BLaER1 treated with 17β-estradiol and CSF1 and Interleukin-3, amounts not matched to agents 10 nM and 100 nM (cell line): Measurements from ENCODE around the gene RFX8.

Source experiments
- H3K27ac ChIP-seq, 11 experiments: shearing (Covaris generic); formaldehyde crosslinking; 2 replicates each; pipeline ENCODE4 v1.8.1; 2022
- H3K27me3 ChIP-seq, 11 experiments: shearing (Covaris generic); formaldehyde crosslinking; 2 replicates each; pipeline ENCODE4 v1.8.1; 2022
- H3K36me3 ChIP-seq, 11 experiments: shearing (Covaris generic); formaldehyde crosslinking; 2 replicates each; pipeline ENCODE4 v1.8.1; 2022
- H3K4me1 ChIP-seq, 10 experiments: shearing (Covaris generic); formaldehyde crosslinking; 2 replicates each; pipeline ENCODE4 v1.8.1; 2022
- H3K4me2 ChIP-seq, 11 experiments: shearing (Covaris generic); formaldehyde crosslinking; 2 replicates each; pipeline ENCODE4 v1.8.1; 2022
- H3K4me3 ChIP-seq, 10 experiments: shearing (Covaris generic); formaldehyde crosslinking; 2 replicates each; pipeline ENCODE4 v1.8.1; 2022
- H3K9ac ChIP-seq, 11 experiments: shearing (Covaris generic); formaldehyde crosslinking; 2 replicates each; pipeline ENCODE4 v1.8.1; 2022
- H3K9me3 ChIP-seq, 11 experiments: shearing (Covaris generic); formaldehyde crosslinking; replicated peaks in 1 of 11; 2 replicates each; pipeline ENCODE4 v1.8.1; 2022
- H4K20me1 ChIP-seq, 11 experiments: shearing (Covaris generic); formaldehyde crosslinking; 2 replicates each; pipeline ENCODE4 v1.8.1; 2022
- Cebpa-rat ChIP-seq, 11 experiments: shearing (Covaris generic); IDR thresholded peaks; 2 replicates each; pipeline ENCODE4 v1.8.1; 2022

Gene RFX8

DNA sequence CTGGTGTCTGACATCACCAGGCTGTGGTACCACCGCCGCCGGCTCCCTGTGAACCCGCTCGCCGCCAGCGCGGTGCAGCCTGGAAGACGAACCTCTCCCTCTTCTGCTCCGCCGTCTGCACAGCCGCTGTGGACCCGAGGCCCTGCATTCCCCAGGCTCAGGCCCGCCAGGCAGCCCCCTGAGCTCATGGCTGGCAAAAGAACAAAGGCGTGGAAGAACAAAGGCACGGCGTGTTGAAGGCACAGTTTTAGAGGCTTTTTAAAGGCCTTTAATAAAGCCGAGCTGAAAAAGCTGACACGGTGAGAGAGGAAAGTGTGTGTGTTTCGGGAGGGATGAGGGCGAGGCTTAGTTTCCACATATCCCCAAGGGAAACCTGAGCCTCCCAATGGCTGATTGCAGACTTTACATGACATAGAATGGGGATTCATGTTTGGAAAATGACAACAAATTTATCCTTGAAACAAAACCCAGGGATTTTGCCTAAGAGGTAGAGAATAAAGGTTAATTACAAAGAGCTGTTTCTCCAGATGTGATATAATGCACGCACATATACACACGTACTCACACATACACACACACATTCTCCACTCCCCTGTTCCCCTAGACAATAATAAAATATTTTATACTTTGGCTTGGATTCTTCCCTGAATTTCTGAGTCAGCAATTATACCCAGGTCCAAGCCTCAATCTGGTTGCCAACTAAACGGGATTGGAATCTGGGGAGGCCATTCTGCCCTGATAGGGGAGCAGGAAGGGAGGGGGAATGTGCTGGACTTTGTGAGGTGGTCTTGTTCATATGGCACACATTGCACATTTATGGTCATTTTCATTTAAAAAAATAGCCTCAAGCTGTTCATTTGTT lies 39.7 kb downstream of the RFX8 start:
- TF ChIP-seq Cebpa-rat (IDR thresholded peaks at IDR 0.05): no peak
- peak overlapping the region; percentile 63 to 97 (median 81) for H3K4me2 ChIP-seq

DNA sequence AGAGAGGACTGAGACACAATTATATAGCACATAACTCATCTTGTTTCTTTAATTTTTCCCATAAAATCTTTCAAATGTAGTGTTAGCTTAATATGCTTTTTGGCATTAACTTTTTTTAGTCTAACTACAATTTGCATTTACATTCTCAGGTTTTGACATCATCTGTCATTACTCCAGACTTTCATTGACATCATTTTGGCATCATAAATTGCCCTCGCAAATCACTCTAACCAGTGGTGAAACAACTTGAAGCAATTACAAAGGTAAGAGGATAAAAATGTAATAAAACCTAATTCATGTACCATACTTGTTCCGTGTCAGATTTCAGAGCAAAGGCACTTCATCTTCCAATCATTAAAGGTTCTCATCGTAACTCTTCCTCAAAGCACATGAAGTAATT lies 41.4 kb downstream of the RFX8 start:
- no peak overlapping the region for H3K9ac ChIP-seq
- TF ChIP-seq Cebpa-rat (IDR thresholded peaks at IDR 0.05): no peak
- peaks cover 0 to 35% (median 9%) of the 10 kb centered on the region in 11 experiments; a peak in 10 of 22 replicates for H4K20me1 ChIP-seq
- peaks cover 0 to 36% (median 8%) of the 10 kb centered on the region in 11 experiments; a peak in 11 of 22 replicates for H3K27me3 ChIP-seq
- peaks cover 14 to 23% (median 17%) of the 10 kb centered on the region in 10 experiments for H3K4me1 ChIP-seq
- H3K4me2 ChIP-seq: no peak overlapping the region
- H3K9me3 ChIP-seq: no peaks in the 10 kb centered on the region
- no peak overlapping the region for H3K4me3 ChIP-seq
- H3K27ac ChIP-seq: no peak overlapping the region
- H3K36me3 ChIP-seq: peaks cover 0 to 31% (median 0%) of the 10 kb centered on the region in 11 experiments; a peak in 6 of 22 replicates

More for the DNA sequence above, 39.7 kb downstream of the RFX8 start:
- Histone ChIP-seq H3K9ac (peak overlapping the region in 9 of 11 experiments; percentile 1 to 61 (median 28); a peak in 15 of 22 replicates), H3K4me1 (peaks cover 14 to 23% (median 17%) of the 10 kb centered on the region in 10 experiments), H3K27me3 (peaks cover 0 to 36% (median 8%) of the 10 kb centered on the region in 11 experiments; a peak in 11 of 22 replicates), H3K9me3 (no peaks in the 10 kb centered on the region), H3K36me3 (peaks cover 0 to 20% (median 0%) of the 10 kb centered on the region in 11 experiments; a peak in 6 of 22 replicates), H3K4me3 (peak overlapping the region in 8 of 10 experiments; percentile 2 to 34 (median 26); a peak in 8 of 20 replicates), H4K20me1 (peaks cover 0 to 35% (median 9%) of the 10 kb centered on the region in 11 experiments; a peak in 10 of 22 replicates), H3K27ac (peak overlapping the region in 5 of 11 experiments; percentile 0 to 35 (median 15); a peak in 5 of 22 replicates)

DNA sequence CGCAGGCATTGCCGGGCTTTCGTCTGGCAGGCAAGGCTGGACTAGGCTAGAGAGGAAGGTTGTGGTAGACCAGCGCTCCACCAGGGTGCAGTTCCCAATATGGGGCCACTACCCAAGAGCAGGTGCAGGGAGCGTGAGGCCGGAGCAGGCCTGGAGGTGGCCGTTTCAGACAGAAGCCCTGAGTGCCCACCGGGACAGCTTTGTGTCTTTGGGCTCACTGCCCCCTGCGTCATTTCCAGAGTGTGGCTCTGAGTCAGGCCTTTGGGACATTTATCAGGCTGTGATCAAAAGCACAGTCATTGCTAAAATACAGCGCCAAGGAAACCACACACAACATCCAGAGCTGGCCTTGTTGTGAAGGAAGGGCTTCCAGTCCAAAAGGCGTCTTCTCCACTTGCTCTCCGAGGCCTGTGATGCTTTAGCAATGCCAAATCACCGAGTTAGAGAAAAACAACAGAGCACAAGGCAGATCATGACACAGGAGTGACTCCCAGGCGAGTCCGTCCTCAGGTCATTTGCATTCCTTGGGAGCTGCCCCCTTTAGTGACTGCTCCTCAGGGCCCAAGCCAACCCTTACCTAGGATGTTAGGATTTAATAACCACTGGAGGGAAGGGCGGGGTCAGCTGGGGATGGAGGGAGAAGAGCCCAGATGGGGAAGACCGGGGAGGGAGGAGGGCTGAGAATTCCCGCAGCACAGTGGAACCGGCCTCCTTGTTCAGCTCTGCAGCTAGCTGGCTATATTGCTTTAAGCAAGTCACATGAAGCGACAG lies 42.3 kb downstream of the RFX8 start:
- peaks cover 0 to 36% (median 8%) of the 10 kb centered on the region in 11 experiments; a peak in 11 of 22 replicates for H3K27me3 ChIP-seq
- peaks cover 14 to 23% (median 17%) of the 10 kb centered on the region in 10 experiments for H3K4me1 ChIP-seq
- H4K20me1 ChIP-seq: peaks cover 0 to 35% (median 9%) of the 10 kb centered on the region in 11 experiments; a peak in 10 of 22 replicates
- H3K9me3 ChIP-seq: no peaks in the 10 kb centered on the region
- H3K27ac ChIP-seq: no peak overlapping the region
- H3K4me2 ChIP-seq: peak overlapping the region in 3 of 11 experiments; percentile 14 to 18 (median 15); a peak in 5 of 22 replicates
- H3K4me3 ChIP-seq: no peak overlapping the region
- no peak overlapping the region for H3K9ac ChIP-seq
- H3K36me3 ChIP-seq: peaks cover 0 to 39% (median 0%) of the 10 kb centered on the region in 11 experiments; a peak in 6 of 22 replicates
- no peak for TF ChIP-seq Cebpa-rat (IDR thresholded peaks at IDR 0.05)

DNA sequence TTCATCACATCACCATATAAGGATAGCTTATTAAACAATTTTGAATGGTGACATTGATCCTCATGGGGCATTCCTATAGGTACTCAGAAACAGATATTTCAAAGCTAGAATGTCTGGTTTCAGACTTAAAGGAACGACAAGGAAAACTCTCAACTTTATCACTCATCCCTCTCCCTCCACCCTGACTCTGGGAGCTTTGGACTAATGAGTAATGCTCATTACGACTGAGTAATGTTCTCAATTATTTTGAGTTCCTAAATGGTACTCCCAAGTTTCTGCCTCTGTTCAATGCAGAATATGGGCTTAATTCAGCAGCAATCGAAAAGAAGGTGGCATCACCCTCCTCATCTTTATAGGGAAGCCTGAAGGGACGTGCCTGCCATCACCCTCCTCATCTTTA lies 43.4 kb downstream of the RFX8 start:
- Histone ChIP-seq H3K36me3 (peaks cover 0 to 50% (median 0%) of the 10 kb centered on the region in 11 experiments; a peak in 7 of 22 replicates), H3K4me3 (no peak overlapping the region), H3K27me3 (peaks cover 0 to 33% (median 8%) of the 10 kb centered on the region in 11 experiments; a peak in 11 of 22 replicates), H4K20me1 (peaks cover 0 to 25% (median 9%) of the 10 kb centered on the region in 11 experiments; a peak in 10 of 22 replicates), H3K4me2 (no peak overlapping the region), H3K4me1 (peaks cover 14 to 21% (median 16%) of the 10 kb centered on the region in 10 experiments), H3K27ac (no peak overlapping the region), H3K9ac (no peak overlapping the region), H3K9me3 (no peaks in the 10 kb centered on the region)
- no peak for TF ChIP-seq Cebpa-rat (IDR thresholded peaks at IDR 0.05)

DNA sequence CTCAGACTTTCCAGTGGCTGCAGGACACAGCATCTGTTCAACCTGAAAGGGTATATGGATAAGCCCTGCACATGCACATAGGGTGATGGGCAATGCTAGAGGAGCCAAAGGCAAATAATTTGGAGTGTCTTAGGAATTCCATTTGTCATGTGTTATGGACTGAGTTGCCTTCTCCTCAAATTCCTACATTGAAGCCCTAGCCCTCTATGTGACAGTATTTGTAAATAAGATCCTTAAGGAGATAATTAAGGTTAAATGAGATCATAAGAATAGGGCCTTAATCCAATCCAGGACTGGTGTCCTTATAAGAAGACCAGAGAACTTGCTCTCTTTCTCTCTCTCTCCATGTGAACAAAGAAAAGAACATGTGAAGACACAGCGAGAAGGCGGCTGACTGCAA lies 44.8 kb downstream of the RFX8 start:
- H3K9ac ChIP-seq: no peak overlapping the region
- H3K4me3 ChIP-seq: no peak overlapping the region
- no peak for TF ChIP-seq Cebpa-rat (IDR thresholded peaks at IDR 0.05)
- H3K27me3 ChIP-seq: peaks cover 0 to 20% (median 8%) of the 10 kb centered on the region in 11 experiments; a peak in 10 of 22 replicates
- H3K36me3 ChIP-seq: peaks cover 0 to 62% (median 0%) of the 10 kb centered on the region in 11 experiments; a peak in 7 of 22 replicates
- H4K20me1 ChIP-seq: peaks cover 0 to 14% (median 8%) of the 10 kb centered on the region in 11 experiments; a peak in 7 of 22 replicates
- no peak overlapping the region for H3K4me2 ChIP-seq
- H3K4me1 ChIP-seq: peaks cover 6 to 9% (median 8%) of the 10 kb centered on the region in 10 experiments
- no peaks in the 10 kb centered on the region; a peak in 1 of 22 replicates for H3K9me3 ChIP-seq
- H3K27ac ChIP-seq: no peak overlapping the region

DNA sequence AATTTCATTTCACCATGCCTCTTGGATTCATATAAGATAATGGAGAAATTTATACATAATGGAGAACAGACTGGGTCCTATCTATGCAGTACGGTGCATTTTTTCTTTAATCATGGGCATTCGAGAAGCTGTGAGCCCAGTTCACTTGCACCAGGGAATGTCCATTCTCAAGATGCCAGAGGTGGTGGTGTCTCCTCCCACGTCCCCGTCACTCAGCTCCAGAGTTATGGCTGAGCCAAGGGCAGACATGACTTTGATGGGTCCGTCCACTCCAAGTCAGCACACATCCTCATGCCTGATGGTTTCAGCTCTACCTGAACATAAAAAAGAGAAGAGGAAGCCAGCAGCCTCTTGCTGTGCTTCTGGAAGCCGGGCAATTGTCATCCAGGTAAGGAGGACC lies 45.5 kb downstream of the RFX8 start:
- H3K4me2 ChIP-seq: no peak overlapping the region
- H3K27me3 ChIP-seq: peaks cover 0 to 13% (median 2%) of the 10 kb centered on the region in 11 experiments; a peak in 10 of 22 replicates
- H4K20me1 ChIP-seq: peaks cover 0 to 8% (median under 1%) of the 10 kb centered on the region in 11 experiments; a peak in 5 of 22 replicates
- TF ChIP-seq Cebpa-rat (IDR thresholded peaks at IDR 0.05): no peak
- H3K27ac ChIP-seq: no peak overlapping the region
- H3K4me3 ChIP-seq: no peak overlapping the region
- H3K4me1 ChIP-seq: peaks cover 0 to 2% (median under 1%) of the 10 kb centered on the region in 10 experiments; a peak in 11 of 20 replicates
- no peak overlapping the region for H3K9ac ChIP-seq
- no peaks in the 10 kb centered on the region; a peak in 1 of 22 replicates for H3K9me3 ChIP-seq
- peaks cover 0 to 60% (median 0%) of the 10 kb centered on the region in 11 experiments; a peak in 7 of 22 replicates for H3K36me3 ChIP-seq

DNA sequence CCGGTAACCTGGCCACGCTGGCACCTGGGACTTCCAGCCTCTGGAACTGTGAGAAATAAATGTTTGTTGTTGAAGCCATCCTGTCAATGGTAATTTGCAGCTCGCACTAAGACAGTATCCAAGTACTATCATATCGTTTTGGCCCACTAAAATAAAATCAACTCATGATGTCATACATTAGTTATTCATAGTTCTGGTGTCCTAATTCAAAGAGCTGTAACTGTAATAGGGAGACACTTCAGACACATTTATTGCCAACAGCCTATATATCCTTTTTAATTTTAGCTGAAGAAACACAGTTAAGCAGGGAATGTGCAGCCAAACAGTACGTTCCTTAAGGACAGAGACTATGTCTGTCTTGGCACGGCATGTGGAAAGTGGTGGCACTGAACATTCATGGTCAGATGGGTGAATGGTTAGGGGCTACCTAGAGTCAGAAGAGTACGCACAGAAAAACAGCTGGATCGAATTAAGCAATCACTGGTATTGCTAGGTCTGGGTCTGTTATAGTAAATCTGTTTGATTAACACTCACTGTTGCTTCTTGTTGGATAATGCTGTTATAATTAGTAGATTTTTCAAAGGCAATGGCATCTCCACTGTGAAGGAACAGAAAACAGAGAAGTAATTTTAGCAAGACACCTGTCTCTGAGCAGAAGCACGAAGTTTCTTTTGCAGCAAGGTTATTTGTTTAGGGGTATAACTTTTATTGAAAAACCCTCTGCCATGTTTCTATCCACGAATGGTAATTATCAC lies 46.3 kb downstream of the RFX8 start:
- 0 out of 22 replicates have a peak, but pooled peaks cover 0 to 9% (median 0%) of the 10 kb centered on the region in 11 experiments for H3K27me3 ChIP-seq
- H3K27ac ChIP-seq: no peak overlapping the region
- H3K4me2 ChIP-seq: no peak overlapping the region
- no peak for TF ChIP-seq Cebpa-rat (IDR thresholded peaks at IDR 0.05)
- H4K20me1 ChIP-seq: peaks cover 0 to 5% (median 0%) of the 10 kb centered on the region in 11 experiments; a peak in 1 of 22 replicates
- H3K4me3 ChIP-seq: no peak overlapping the region
- no peak overlapping the region for H3K9ac ChIP-seq
- peaks cover 0 to 58% (median 0%) of the 10 kb centered on the region in 11 experiments; a peak in 6 of 22 replicates for H3K36me3 ChIP-seq
- H3K9me3 ChIP-seq: no peaks in the 10 kb centered on the region; a peak in 1 of 22 replicates
- no peaks in the 10 kb centered on the region for H3K4me1 ChIP-seq
